ENCODE results near the gene TTYH2. TPM values are rescaled to one million over a fixed set of nuclear protein-coding genes. Genes with fewer than 3 reads are reported as not detected.

TTYH2 gene
- total and polyA plus RNA-seq, 2 donors (not counting 1 experiment from before 2014, with no cell fraction given): 3.0 to 3.1 TPM

GRCh38 chr17:74213861-74214391 lies 555 bp downstream of the TTYH2 start:
- Mint-ChIP-seq H3K9me3 (ENCODE audit: insufficient read depth) (no peaks in the 10 kb centered on the region), H3K4me3 (peak overlapping the region; percentile 81), H3K27ac (peak overlapping the region; percentile 68), H3K4me1 (peaks cover 50% of the 10 kb centered on the region), H3K27me3 (no peaks in the 10 kb centered on the region)
- Histone ChIP-seq H3K9me3 (ENCODE audit: control extremely low read depth in 1 of 3, control insufficient read depth in 2 of 3, insufficient read depth in 1 of 3, low read length in 2 of 3) (no peaks in the 10 kb centered on the region), H4K20me1 (ENCODE audit: control insufficient read depth, insufficient read depth, low read length, poor library complexity, severe bottlenecking) (peaks cover 33% of the 10 kb centered on the region), H2AFZ (ENCODE audit: insufficient read depth, low read depth, low read length, poor library complexity, severe bottlenecking) (peak overlapping the region; percentile 81), H3K36me3 (replicated peaks in 1 of 2; ENCODE audit: control extremely low read depth in 1 of 2, control insufficient read depth in 1 of 2, extremely low read depth in 1 of 2, insufficient read depth in 2 of 2, low read length in 1 of 2) (peaks cover 0 to 18% of the 10 kb centered on the region in 2 experiments), H3K9ac (ENCODE audit: low read length) (peak overlapping the region; percentile 69), H3K4me1 (ENCODE audit: control insufficient read depth in 2 of 2, insufficient read depth in 2 of 2, low read length in 2 of 2) (peaks cover 35 to 44% of the 10 kb centered on the region in 2 donors), H3K79me2 (ENCODE audit: control insufficient read depth, insufficient read depth, low read length) (no peaks in the 10 kb centered on the region), H3K4me2 (replicated peaks; ENCODE audit: low read depth, low read length, poor library complexity, severe bottlenecking) (peak overlapping the region; percentile 99), H3K27ac (ENCODE audit: low read length in 2 of 2) (no peak overlapping the region), H3K27me3 (replicated peaks in 1 of 4; ENCODE audit: control extremely low read depth in 1 of 4, control insufficient read depth in 3 of 4, insufficient read depth in 4 of 4, low read length in 3 of 4) (no peaks in the 10 kb centered on the region), H3K4me3 (ENCODE audit: control extremely low read depth in 1 of 5, extremely low read depth in 1 of 5, insufficient read depth in 1 of 5, low read depth in 2 of 5, low read length in 4 of 5) (peak overlapping the region in 4 of 5 experiments; percentile 46 to 73 (median 56))
- ATAC-seq (ENCODE audit: low read depth) (no peak), DNase-seq (peak; percentile 52)
- ChIA-PET POLR2A (interaction anchor here (2.3 kb wide), 1 partner anchor 10 kb away, joined by 11 read pairs; the partner anchor contains the start of gene RPL38), CTCF (interaction anchor here (0.6 to 3.1 kb wide), 4 partner anchors 12 to 242 kb away, joined by 3 to 36 read pairs (median 10); partner anchors contain the start of gene RPL38)
- TF ChIP-seq EZH2 (IDR thresholded peaks at IDR 0.05; ENCODE audit: borderline replicate concordance, insufficient read depth, low read depth, low read length, poor library complexity, severe bottlenecking) (no peak), CTCF (IDR thresholded peaks at IDR 0.05) (no peak)
- 3% methylated on average over 25 of the region's 33 CpGs for WGBS (ENCODE audit: insufficient coverage)
- intact Hi-C loops (cut with micrococcal nuclease): loop anchor here (1.0 to 2.0 kb wide), 2 partner anchors 11 to 21 kb away; partner anchors contain the start of gene RPL38
